Fibroblast of skin of left quadriceps (primary cell): ENCODE measurements around the gene P2RX2.
A peak's percentile ranks its signal among the peaks of the same experiment; 100 is the strongest.

ENCODE experiments used
- DNase-seq, 2 experiments: peaks; one replicate each; pipeline ENCODE4 v3.0.0-alpha.2; 2013; ENCODE audit warnings: low read depth in 2 of 2

Gene P2RX2

GRCh38 chr12:132602572-132603239, 15.9 kb upstream of the P2RX2 start:
- DNase-seq = no peak

GRCh38 chr12:132603240-132604150, 15.1 kb upstream of the P2RX2 start:
- no peak for DNase-seq

- no peak for DNase-seq
Measured at GRCh38 chr12:132604151-132604618, 14.4 kb upstream of the P2RX2 start.

GRCh38 chr12:132604668-132605441, 13.7 kb upstream of the P2RX2 start:
- no peak for DNase-seq

- DNase-seq = no peak
Measured at GRCh38 chr12:132605892-132606291, 12.7 kb upstream of the P2RX2 start.

GRCh38 chr12:132606466-132606865, 12.1 kb upstream of the P2RX2 start:
- no peak for DNase-seq

GRCh38 chr12:132606927-132607326, 11.6 kb upstream of the P2RX2 start:
- DNase-seq = no peak

GRCh38 chr12:132608231-132609171, 10.1 kb upstream of the P2RX2 start:
- DNase-seq = no peak

GRCh38 chr12:132610051-132610759, 8.4 kb upstream of the P2RX2 start, which contains the start of gene LRCOL1:
Gene LRCOL1, minus strand, starts transcription at chr12:132610582. Its CDS starts 4,331 bp downstream, at chr12:132606251.
- DNase-seq = peak; percentile 41 to 45

GRCh38 chr12:132610866-132611602, 7.5 kb upstream of the P2RX2 start:
- no peak for DNase-seq

- DNase-seq = no peak
Measured at GRCh38 chr12:132611620-132612019, 7.0 kb upstream of the P2RX2 start.

- no peak for DNase-seq
Measured at GRCh38 chr12:132614029-132614428, 4.5 kb upstream of the P2RX2 start.

- peak; percentile 55 to 60 for DNase-seq
Measured at GRCh38 chr12:132614861-132615578, 3.6 kb upstream of the P2RX2 start.

- no peak for DNase-seq
Measured at GRCh38 chr12:132615579-132616038, 3.0 kb upstream of the P2RX2 start.

GRCh38 chr12:132617135-132617701, 1.4 kb upstream of the P2RX2 start:
- DNase-seq = no peak

- DNase-seq = no peak
Measured at GRCh38 chr12:132617822-132618682, 524 bp upstream of the P2RX2 start.

- no peak for DNase-seq
Measured at GRCh38 chr12:132619071-132619385, 452 bp downstream of the P2RX2 start.
